HTR-8/SVneo (cell line): ENCODE results near the gene WDR86.

ENCODE experiments used
- DNase-seq: peaks from one replicate; pipeline ENCODE4 v3.0.0; 2011; ENCODE audit warnings: low spot score, mixed read lengths; ENCODE audit not compliant: insufficient read length
- FAIRE-seq: peaks from 2 replicates; lab custom pipeline; 2011; peaks lifted over from hg19 to GRCh38; lab: Jason Lieb, UNC

Gene WDR86

GRCh38 chr7:151393031-151393977, 16.5 kb downstream of the WDR86 start:
- no peak for FAIRE-seq

GRCh38 chr7:151392426-151392825, 17.4 kb downstream of the WDR86 start:
- FAIRE-seq = no peak
- DNase-seq = no peak

More at GRCh38 chr7:151393031-151393977, 16.5 kb downstream of the WDR86 start:
- no peak for DNase-seq

GRCh38 chr7:151392002-151392401, 17.8 kb downstream of the WDR86 start:
- DNase-seq (no peak), FAIRE-seq (no peak)

- no peak for FAIRE-seq
Measured at GRCh38 chr7:151391358-151391730, 18.5 kb downstream of the WDR86 start.

GRCh38 chr7:151390598-151391357, 19.1 kb downstream of the WDR86 start:
- no peak for FAIRE-seq

More at GRCh38 chr7:151391358-151391730, 18.5 kb downstream of the WDR86 start:
- DNase-seq = no peak

GRCh38 chr7:151389768-151390597, 19.9 kb downstream of the WDR86 start:
- DNase-seq (no peak), FAIRE-seq (no peak)

More at GRCh38 chr7:151390598-151391357, 19.1 kb downstream of the WDR86 start:
- no peak for DNase-seq

- FAIRE-seq = no peak
Measured at GRCh38 chr7:151389096-151389767, 20.6 kb downstream of the WDR86 start.

GRCh38 chr7:151388430-151388829, 21.4 kb downstream of the WDR86 start:
- no peak for DNase-seq

More at GRCh38 chr7:151389096-151389767, 20.6 kb downstream of the WDR86 start:
- no peak for DNase-seq

GRCh38 chr7:151388007-151388297, 21.9 kb downstream of the WDR86 start:
- DNase-seq (no peak), FAIRE-seq (no peak)

More at GRCh38 chr7:151388430-151388829, 21.4 kb downstream of the WDR86 start:
- no peak for FAIRE-seq

- FAIRE-seq (no peak), DNase-seq (no peak)
Measured at GRCh38 chr7:151387161-151388006, 22.5 kb downstream of the WDR86 start.

- FAIRE-seq (no peak), DNase-seq (no peak)
Measured at GRCh38 chr7:151386301-151387160, 23.3 kb downstream of the WDR86 start.

- FAIRE-seq = no peak
- DNase-seq = no peak
Measured at GRCh38 chr7:151385626-151386300, 24.1 kb downstream of the WDR86 start.

- no peak for DNase-seq
- no peak for FAIRE-seq
Measured at GRCh38 chr7:151384776-151385625, 24.8 kb downstream of the WDR86 start.

GRCh38 chr7:151384352-151384697, 25.5 kb downstream of the WDR86 start:
- DNase-seq = no peak
- FAIRE-seq = no peak

- no peak for FAIRE-seq
- no peak for DNase-seq
Measured at GRCh38 chr7:151383638-151384351, 26.0 kb downstream of the WDR86 start.
